Thyroid gland (tissue), 4 donors: ENCODE data around the gene SMG6. TPM values are rescaled to one million over a fixed set of nuclear protein-coding genes. Genes with fewer than 3 reads are reported as not detected.

Experiments
- DNase-seq, 2 donors: peaks; one replicate each; pipeline ENCODE4 v3.0.0-alpha.2; 2019
- H3K27ac ChIP-seq, 3 donors: fragments of 200-600 bp; sonication (generic); 1 replicate in 2 of 3; 2 replicates in 1 of 3; pipeline ENCODE4 v1.5.1; 2016 to 2019; ENCODE audit warnings: mild to moderate bottlenecking in 1 of 3, moderate library complexity in 1 of 3
- H3K27me3 ChIP-seq: fragments of 200-600 bp; sonication (generic); one replicate; pipeline ENCODE4 v1.5.1; 2019
- H3K36me3 ChIP-seq, 2 donors: fragments of 200-600 bp; sonication (generic); one replicate each; pipeline ENCODE4 v1.5.1; 2016 to 2019
- H3K4me1 ChIP-seq, 2 donors: fragments of 200-600 bp; sonication (generic); one replicate each; pipeline ENCODE4 v1.5.1; 2017 to 2019
- H3K4me3 ChIP-seq, 3 donors: fragments of 200-600 bp; sonication (generic); replicated peaks in 1 of 3; 1 replicate in 2 of 3; 2 replicates in 1 of 3; pipeline ENCODE4 v1.5.1; 2016; ENCODE audit warnings: mild to moderate bottlenecking in 1 of 3
- H3K9me3 ChIP-seq: fragments of 200-600 bp; sonication (generic); one replicate; pipeline ENCODE4 v1.5.1; 2017
- CTCF ChIP-seq, 6 experiments: fragments of 200-600 bp in 3 of 6; fragments of 450-650 bp in 3 of 6; sonication (generic) in 3 of 6; IDR thresholded peaks; one replicate each; pipeline ENCODE4 v1.5.1; 2016 to 2019; ENCODE audit warnings: antibody characterized with exemption in 6 of 6, mild to moderate bottlenecking in 2 of 6, inconsistent platforms in 1 of 6, moderate library complexity in 1 of 6
- POLR2A ChIP-seq, 2 donors: fragments of 450-650 bp; IDR thresholded peaks; one replicate each; pipeline ENCODE4 v1.6.1; 2017; ENCODE audit warnings: antibody characterized with exemption in 2 of 2, mild to moderate bottlenecking in 2 of 2, moderate library complexity in 1 of 2
- WGBS, 2 donors: methylation state at CpG; one replicate each; pipeline ENCODE4 v1.1.5; 2017; 5-methylcytosine and 5-hydroxymethylcytosine counted together
- intact Hi-C: fragments of 100-400 bp; cut with DNase I; formaldehyde crosslinking; loops from one replicate; pipeline ENCODE4 v1.15.1; 2023
- total RNA-seq, 4 donors: library from RNA; depleted of rRNA; stranded (reverse); fragments of >200 nt; gene quantifications; one replicate each; pipeline ENCODE4 v1.2.3, GENCODE V29; 2016

Gene SMG6
- total RNA-seq, 4 donors from 2014 or later, result 26.0 to 35.9 (median 32.9) TPM

- H3K27me3 ChIP-seq, result peaks cover 8% of the 10 kb centered on the region
- intact Hi-C loops, result no loop called here
- no peaks in the 10 kb centered on the region for H3K36me3 ChIP-seq
- no peak overlapping the region for H3K27ac ChIP-seq
- no peak for DNase-seq
- peaks cover 9 to 27% of the 10 kb centered on the region in 2 donors for H3K4me1 ChIP-seq
- no peaks in the 10 kb centered on the region for H3K9me3 ChIP-seq
- WGBS, 2 donors, result 43 to 51% methylated on average over 16 of the region's 16 CpGs
- no peak overlapping the region for H3K4me3 ChIP-seq
- TF ChIP-seq CTCF (IDR thresholded peaks at IDR 0.05) (no peak), POLR2A (IDR thresholded peaks at IDR 0.05) (no peak)
These were observed 280.3 kb downstream of the SMG6 start for GRCh38 chr17:2023256-2023655.

- intact Hi-C loops, result no loop called here
- 59 to 76% methylated on average over 5 to 11 of the region's 15 CpGs for WGBS, 2 donors
- Histone ChIP-seq H3K36me3 (no peaks in the 10 kb centered on the region), H3K9me3 (no peaks in the 10 kb centered on the region), H3K4me3 (no peak overlapping the region), H3K27ac (no peak overlapping the region), H3K4me1 (peaks cover 9 to 27% of the 10 kb centered on the region in 2 donors), H3K27me3 (peaks cover 8% of the 10 kb centered on the region)
- no peak for DNase-seq
- TF ChIP-seq CTCF (IDR thresholded peaks at IDR 0.05), result no peak
- TF ChIP-seq POLR2A (IDR thresholded peaks at IDR 0.05), result no peak
These were observed 280.8 kb downstream of the SMG6 start for GRCh38 chr17:2022647-2023240.

GRCh38 chr17:2020721-2021120 is 282.9 kb downstream of the SMG6 start:
- Histone ChIP-seq H3K9me3 (no peaks in the 10 kb centered on the region), H3K27ac (peak overlapping the region in 2 of 3 donors; percentile 10 to 26), H3K4me1 (peaks cover 7 to 21% of the 10 kb centered on the region in 2 donors), H3K27me3 (peaks cover 8% of the 10 kb centered on the region), H3K36me3 (no peaks in the 10 kb centered on the region), H3K4me3 (no peak overlapping the region)
- intact Hi-C loops, result no loop called here
- WGBS, 2 donors, result 33 to 34% methylated on average over 8 of the region's 8 CpGs
- TF ChIP-seq POLR2A (IDR thresholded peaks at IDR 0.05) (no peak), CTCF (IDR thresholded peaks at IDR 0.05) (no peak)
- DNase-seq, result peak in 1 of 2 donors; percentile 24

DNA sequence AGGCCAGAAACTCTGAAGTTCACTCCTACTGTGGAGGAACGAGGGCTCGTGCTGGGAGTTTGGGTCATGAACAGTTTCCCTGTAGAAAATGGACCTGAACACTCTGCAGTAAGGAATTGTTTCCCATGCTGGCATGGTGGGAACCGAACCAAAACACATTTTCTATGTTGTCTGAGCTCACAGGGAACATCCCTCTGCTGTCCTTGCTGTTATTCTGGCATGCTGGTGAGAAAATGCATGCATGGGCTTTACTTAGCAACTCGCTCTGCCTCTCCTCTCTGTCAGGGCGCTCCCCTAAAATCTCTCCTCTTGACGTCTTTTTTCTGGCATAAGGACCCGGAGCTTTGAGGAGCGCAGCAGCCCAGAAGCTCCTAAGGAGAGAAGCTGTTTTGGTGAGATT is 283.9 kb downstream of the SMG6 start:
- peaks cover 3 to 12% of the 10 kb centered on the region in 2 donors for H3K4me1 ChIP-seq
- TF ChIP-seq CTCF (IDR thresholded peaks at IDR 0.05), result no peak
- TF ChIP-seq POLR2A (IDR thresholded peaks at IDR 0.05), result no peak
- H3K27me3 ChIP-seq, result peaks cover 8% of the 10 kb centered on the region
- DNase-seq, result no peak
- intact Hi-C loops, result no loop called here
- WGBS, 2 donors, result 76 to 86% methylated on average over 8 of the region's 8 CpGs
- H3K9me3 ChIP-seq, result no peaks in the 10 kb centered on the region
- no peak overlapping the region for H3K4me3 ChIP-seq
- no peak overlapping the region for H3K27ac ChIP-seq
- H3K36me3 ChIP-seq, result no peaks in the 10 kb centered on the region

GRCh38 chr17:2018716-2019510 is 284.7 kb downstream of the SMG6 start:
- WGBS, 2 donors, result 74 to 82% methylated on average over 22 to 24 of the region's 24 CpGs
- DNase-seq, result no peak
- no peak for TF ChIP-seq POLR2A (IDR thresholded peaks at IDR 0.05)
- TF ChIP-seq CTCF (IDR thresholded peaks at IDR 0.05), result no peak
- H3K27ac ChIP-seq, result no peak overlapping the region
- peaks cover under 1% of the 10 kb centered on the region for H3K27me3 ChIP-seq
- intact Hi-C loops, result no loop called here
- H3K4me1 ChIP-seq, result peaks cover 0 to 8% of the 10 kb centered on the region in 2 donors
- H3K9me3 ChIP-seq, result no peaks in the 10 kb centered on the region
- no peak overlapping the region for H3K4me3 ChIP-seq
- H3K36me3 ChIP-seq, result no peaks in the 10 kb centered on the region
